ENCODE results near the gene CDV3.
"Not testable (repeated sequence)": the region's sequence is repeated elsewhere in the genome, so short reads cannot be mapped to it uniquely, and the experiment has no call there.

Gene CDV3

GRCh38 chr3:133573629-133574194, at the start of gene CDV3:
Gene CDV3, plus strand, starts transcription at chr3:133573686. Its CDS starts 359 bp downstream, at chr3:133574045.
- DNase-seq (ENCODE audit: low read depth), result no peak

GRCh38 chr3:133523758-133524157, 49.7 kb upstream of the CDV3 start:
- not testable (repeated sequence) for DNase-seq (ENCODE audit: low read depth)

DNA sequence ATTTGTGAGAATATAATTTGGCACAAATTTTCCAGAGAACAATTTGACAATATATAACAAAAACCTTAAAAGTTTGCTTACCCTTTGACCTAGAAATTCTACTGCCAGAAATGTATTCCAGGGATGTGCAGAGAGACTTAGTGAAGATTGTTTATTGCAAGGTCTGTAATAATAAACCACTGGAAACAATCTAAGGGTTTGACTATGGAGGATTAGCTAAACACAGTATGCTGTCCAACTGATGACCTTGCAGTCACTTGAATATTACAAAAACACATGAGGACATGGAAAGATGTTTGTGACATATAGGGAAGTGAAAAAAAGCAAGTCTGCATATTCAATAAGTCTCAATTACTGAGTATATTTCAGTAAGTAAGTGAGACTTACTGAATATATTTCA, 48.1 kb upstream of the CDV3 start:
- no peak for DNase-seq (ENCODE audit: low read depth)

DNA sequence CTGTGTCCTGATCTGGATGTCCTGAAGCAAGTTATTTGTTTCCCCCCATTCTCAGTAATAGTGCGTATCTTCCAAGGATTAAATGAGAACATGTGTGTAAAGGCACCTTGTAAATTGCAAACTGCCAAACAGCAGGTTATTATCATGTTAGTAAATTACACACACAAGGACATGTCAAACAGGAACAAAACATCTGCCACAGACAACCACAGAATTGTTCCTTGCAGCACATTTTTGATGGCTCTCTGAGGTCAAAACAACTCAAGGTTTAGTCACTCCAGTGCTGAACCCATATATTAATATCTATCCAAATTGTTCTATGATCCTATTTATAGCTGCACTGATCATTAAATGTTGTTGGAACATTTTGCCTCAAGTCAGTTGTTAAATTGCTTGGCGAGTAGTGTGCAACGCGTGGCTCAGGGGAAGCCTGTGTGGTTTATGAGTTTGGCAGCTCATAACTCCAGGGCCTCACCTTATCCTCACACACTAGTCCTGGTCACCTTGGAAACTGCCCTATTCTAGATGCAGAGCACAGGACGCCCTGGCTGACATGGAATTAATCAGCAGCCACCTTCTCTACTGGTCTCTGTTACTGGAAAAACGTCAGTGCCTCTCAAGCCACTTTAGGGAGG, 46.3 kb upstream of the CDV3 start:
- DNase-seq (ENCODE audit: low read depth), result no peak

DNA sequence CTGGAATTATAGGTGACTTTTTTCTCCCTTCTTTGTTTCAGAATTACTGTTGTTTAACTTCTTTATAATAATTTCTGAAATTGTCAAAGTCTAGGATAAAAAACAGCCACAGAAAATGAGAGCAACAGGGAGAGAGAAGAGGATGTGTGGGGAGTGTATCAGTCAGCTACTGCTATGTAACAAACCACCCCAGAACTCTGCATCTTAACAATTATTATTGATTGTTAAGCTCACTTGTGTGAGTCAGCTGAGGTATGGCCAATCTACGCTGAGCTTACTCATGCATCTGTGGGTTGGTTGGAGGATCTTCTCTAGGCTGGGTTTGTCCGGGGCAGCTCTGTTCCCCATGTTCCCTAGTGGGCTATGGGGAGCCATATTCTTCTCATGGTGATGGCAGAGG, 43.7 kb upstream of the CDV3 start:
- DNase-seq (ENCODE audit: low read depth), result no peak

- no peak for DNase-seq (ENCODE audit: low read depth)
These were observed 41.5 kb upstream of the CDV3 start for GRCh38 chr3:133531981-133532380.

DNA sequence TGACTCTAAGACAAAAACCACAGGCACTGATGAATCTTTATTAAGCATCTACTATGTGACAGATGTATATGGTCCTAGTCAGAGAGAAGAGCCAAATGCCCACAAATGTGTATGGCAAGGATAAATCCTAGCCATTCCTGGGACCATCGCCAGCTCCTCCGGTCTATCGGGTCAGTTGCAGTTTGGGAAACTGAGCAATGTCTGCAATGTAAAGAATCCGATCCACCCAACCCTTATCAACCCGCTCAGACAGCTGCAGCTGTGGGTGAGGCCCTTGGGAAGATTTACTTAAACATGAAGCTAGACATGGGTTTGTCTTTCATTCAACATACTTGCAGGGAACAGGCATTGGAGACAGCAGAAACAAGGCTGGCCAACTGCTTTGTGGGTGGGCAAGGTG, 40.5 kb upstream of the CDV3 start:
- DNase-seq (ENCODE audit: low read depth), result no peak

DNA sequence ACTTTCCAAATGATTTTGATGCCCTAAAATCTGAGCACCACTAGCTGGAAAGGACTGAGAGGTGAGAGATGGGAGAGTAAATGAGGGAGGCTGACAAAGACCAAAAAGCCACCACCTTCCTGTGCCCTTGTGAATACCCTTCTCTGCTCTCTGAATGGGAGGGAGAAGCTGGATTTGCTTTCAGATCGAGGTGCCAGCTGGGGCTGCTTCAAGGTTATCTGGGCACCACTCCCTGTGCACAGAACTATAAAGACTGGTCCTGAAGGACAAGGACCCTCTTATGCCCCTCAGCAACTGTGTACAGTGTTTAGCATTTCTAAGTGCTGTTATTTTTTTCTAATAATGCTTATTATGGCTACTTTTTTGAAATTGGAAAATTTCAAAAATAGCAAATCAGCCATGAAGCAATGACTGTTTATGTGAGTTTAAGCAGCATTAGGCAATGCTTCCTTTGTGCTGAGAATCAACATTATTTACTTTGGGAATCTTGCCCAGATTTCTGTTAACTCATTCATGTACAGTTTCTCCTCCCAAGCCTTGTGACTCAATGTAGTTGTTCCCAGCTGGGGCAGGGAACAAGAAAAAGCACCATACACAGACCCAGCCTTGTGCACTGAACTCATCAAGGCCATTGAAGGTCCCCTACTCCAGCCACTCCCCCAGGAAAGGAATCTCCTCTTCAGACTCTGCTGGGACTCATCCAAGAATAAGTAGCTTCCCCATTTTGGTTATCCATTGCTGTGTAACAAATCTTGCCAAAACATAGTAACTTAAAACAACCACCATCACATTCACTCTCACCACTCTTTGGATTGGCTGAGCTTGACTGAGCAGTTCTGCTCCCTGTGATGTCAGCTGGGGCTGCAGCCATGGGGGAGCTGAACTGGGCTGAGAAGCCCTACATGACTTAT, 37.3 kb upstream of the CDV3 start:
- no peak for DNase-seq (ENCODE audit: low read depth)

GRCh38 chr3:133537131-133537530, 36.4 kb upstream of the CDV3 start:
- DNase-seq (ENCODE audit: low read depth), result not testable (repeated sequence)

- no peak for DNase-seq (ENCODE audit: low read depth)
These were observed 35.3 kb upstream of the CDV3 start for GRCh38 chr3:133538154-133538553.

GRCh38 chr3:133540896-133541674, 32.4 kb upstream of the CDV3 start:
- no peak for DNase-seq (ENCODE audit: low read depth)

DNA sequence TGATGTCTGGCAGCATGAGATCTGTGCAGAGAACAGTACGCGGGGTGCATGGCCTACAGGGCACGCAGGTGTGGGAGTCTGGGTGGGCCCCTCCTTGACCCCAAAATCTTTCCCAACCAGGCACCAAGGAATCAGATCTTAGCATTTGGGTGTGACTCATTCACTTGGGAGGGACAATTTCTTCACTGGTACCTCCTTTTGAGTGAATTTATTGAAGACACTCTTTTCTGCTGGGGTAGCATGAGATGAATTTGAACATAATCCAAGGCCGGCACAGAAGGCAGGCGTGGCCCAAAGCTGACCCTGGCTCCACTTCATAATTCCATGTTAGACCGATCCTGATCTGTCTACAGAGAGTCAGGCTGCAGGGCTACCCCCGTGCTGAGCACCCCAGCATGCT, 30.6 kb upstream of the CDV3 start:
- no peak for DNase-seq (ENCODE audit: low read depth)

DNA sequence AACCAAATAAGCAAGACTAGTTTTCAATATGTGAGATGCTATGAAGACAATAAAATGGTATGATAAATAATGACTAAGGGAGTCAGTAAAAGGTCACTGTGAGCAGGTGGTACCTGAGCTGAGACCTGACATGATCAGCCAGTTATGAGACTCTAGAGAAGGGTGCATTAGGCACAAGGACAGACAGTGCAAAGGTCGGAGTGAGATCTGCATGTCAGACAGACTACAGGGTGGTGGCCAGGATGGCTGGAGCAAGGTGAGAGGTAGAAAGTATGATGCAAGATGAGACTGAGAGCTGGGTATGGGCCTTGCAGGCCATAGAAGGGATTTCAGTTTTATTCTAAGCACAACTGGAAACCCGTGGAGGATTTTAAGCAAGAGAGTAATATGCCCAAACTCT, 28.5 kb upstream of the CDV3 start:
- DNase-seq (ENCODE audit: low read depth), result not testable (repeated sequence)

- no peak for DNase-seq (ENCODE audit: low read depth)
These were observed 25.9 kb upstream of the CDV3 start for GRCh38 chr3:133547432-133548041.

DNA sequence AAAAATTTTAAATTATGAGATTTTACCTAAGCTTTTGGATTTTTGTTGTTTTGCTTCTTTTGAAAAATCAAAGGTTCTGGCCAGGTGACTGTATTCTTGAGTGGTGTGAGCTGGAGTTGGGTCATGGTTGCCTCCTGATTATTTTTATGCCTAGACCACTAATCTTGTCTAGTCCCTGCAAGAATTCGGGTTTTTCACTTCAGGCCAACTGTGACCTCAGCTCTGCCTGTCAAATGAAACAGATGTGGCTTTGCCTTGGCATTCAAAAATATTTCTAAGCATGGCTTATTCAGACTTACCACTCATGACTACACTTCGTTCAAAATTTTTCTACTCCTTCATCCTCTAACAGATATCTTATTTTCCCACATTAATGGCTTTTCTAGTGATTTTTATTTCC, 25.4 kb upstream of the CDV3 start:
- DNase-seq (ENCODE audit: low read depth), result no peak

DNA sequence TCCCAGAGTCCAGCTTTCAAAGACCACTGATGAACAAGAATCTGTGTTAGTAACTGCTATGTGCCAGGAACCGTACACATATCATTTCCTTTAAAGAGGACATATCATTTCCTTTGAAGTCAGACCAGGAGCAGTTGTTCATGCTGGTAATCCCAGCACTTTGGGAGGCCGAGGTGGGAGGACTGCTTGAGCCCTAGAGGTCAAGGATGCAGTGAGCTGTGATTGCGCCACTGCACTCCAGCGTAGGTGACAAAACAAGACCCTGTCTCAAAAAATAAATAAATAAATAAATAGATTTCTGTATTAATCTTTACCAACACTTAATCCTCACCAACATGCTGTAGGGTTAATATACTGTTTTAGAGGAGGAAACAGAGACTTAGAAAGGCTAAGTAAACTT, 23.9 kb upstream of the CDV3 start:
- DNase-seq (ENCODE audit: low read depth), result no peak

DNA sequence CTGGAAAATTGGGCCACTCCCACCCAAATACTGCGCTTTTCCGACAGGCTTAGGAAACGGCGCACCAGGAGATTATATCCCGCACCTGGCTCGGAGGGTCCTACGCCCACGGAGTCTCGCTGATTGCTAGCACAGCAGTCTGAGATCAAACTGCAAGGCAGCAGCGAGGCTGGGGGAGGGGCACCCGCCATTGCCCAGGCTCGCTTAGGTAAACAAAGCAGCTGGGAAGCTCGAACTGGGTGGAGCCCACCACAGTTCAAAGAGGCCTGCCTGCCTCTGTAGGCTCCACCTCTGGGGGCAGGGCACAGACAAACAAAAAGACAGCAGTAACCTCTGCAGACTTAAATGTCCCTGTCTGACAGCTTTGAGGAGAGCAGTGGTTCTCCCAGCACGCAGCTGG, 21.9 kb upstream of the CDV3 start:
- not testable (repeated sequence) for DNase-seq (ENCODE audit: low read depth)

DNA sequence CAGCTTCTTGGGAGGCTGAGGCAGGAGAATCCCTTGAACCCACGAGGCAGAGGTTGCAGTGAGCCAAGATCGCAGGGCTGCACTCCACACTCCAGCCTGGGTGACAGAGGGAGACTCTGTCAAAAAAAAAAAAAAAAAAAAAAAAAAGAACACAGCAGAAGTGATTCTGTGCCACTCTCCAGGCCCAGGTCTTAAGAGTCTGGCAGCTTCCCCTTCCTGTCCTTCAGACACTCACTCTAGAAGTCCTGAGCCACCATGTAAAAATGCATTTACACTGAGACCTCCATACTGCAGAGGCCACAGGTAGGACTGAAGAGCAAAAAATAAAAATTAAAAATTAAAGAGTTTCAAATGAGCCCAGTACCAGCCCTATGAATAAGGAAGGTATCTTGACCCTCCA, 11.8 kb upstream of the CDV3 start:
- no peak for DNase-seq (ENCODE audit: low read depth)

- no peak for DNase-seq (ENCODE audit: low read depth)
These were observed 11.1 kb upstream of the CDV3 start for GRCh38 chr3:133562376-133562775.

- DNase-seq (ENCODE audit: low read depth), result no peak
These were observed 10.3 kb upstream of the CDV3 start for GRCh38 chr3:133563186-133563591.

- no peak for DNase-seq (ENCODE audit: low read depth)
These were observed 9.7 kb upstream of the CDV3 start for GRCh38 chr3:133563816-133564215.

Data from CMK (cell line).